HG02938 (cell line): ENCODE data around the gene EPB41L5.

Experiments
- ATAC-seq: cut with Tn5 transposase; IDR thresholded peaks from one replicate; pipeline ENCODE4 v1.9.1; 2021; ENCODE audit warnings: mild to moderate bottlenecking, moderate library complexity; ENCODE audit not compliant: unreplicated experiment

Gene EPB41L5

DNA sequence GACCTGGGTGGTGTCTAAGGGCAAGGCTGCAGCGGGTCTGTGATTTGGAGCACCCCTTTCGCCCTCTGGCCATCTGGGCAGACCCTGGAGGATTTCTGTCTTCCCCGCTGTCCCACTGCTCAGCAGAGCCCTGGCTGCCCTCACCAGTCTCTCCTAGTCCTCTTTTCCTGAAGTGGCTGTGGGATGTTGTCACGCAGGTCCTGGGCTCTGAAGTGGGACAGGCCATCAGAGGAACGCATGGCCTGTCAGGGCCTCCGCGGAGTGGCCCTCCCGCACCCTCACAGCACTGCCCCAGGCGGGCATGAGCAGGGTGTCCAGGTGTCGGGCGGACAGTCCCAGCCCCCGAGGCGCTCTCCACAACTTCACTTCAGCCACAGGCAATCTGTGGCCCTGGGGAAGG is 211.4 kb downstream of the EPB41L5 start:
- ATAC-seq: no peak

DNA sequence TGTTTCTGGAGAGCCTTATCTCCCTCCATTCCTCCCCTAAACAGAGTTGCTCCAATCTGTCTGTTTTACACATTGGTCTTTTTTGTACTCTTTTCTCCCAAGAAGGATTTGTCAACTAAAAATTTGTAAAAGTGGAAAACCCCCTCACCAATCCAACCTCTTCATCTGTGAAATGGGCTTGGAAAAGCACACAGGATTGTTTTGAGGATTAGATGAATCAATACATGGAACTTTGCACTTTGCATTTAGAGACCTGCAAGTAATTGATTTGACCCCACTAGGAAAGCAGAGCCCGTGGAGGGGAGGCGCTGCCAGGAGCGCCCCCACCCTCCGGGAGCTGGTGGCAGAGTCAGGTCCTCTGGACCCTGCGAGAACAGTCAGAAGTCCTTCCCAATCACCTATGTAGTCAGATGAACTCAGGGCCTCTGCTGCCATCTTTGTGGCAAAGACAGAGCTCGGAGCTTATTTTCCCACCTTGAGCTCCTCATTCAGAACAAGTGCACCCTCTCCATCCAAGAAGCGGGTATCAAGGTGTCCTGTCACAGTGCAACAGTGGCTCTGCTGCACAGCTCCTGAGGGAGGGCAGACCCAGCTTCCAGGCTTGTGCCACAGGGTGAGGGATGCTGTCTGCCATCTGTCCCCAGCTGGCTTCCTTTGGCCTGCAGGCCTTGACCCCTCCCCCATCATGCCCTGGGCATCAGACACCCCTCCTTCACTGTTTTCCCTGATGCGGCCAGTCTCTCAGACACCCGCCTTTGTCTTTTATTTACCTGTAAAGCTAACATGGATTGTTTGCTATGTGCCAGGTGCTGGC is 212.1 kb downstream of the EPB41L5 start:
- ATAC-seq: no peak

DNA sequence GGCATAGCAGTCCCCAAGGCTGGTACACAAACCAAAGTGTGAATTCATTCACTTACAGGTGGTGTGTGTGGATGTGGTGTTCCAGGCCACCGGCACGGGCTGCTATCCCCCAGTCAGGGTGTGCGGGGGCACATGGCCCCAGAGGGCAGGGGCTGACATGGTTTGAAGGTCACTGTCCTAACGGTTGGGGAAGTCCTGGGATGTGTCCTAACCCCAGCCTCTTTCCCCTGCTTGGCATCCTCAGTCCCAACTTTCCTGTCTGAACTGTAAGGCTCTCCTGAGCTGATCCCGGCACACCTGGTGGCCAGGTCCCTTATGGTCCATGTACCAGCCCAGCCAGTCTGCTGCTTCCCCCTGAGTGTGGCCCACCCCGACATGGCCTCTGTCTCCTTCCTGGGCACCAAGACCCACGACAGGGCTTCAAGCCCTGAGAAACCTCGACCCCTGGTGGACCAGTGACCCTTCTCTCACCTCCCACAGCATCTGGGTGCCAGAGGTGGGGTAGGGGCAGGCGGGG is 212.7 kb downstream of the EPB41L5 start:
- no peak for ATAC-seq

DNA sequence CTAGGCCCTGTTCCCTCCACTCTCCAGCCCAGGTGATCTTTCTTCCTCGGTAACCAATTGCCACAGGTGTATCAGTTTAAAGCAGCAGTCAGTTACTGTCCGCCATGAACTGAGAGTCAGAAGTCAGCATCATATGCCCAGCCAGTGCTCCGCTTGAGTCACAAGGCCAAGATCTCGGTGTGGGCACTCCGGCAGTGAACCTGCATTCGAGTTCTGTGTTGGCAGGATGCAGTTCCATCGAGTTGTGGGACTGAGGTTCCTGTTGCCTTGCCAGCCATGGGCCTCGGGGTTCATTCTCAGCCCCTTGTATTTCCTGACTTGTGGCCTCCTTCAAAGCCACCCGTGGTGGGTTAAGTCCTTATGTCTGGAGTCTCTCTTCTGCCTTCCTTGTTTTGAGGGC is 213.4 kb downstream of the EPB41L5 start:
- ATAC-seq: no peak

DNA sequence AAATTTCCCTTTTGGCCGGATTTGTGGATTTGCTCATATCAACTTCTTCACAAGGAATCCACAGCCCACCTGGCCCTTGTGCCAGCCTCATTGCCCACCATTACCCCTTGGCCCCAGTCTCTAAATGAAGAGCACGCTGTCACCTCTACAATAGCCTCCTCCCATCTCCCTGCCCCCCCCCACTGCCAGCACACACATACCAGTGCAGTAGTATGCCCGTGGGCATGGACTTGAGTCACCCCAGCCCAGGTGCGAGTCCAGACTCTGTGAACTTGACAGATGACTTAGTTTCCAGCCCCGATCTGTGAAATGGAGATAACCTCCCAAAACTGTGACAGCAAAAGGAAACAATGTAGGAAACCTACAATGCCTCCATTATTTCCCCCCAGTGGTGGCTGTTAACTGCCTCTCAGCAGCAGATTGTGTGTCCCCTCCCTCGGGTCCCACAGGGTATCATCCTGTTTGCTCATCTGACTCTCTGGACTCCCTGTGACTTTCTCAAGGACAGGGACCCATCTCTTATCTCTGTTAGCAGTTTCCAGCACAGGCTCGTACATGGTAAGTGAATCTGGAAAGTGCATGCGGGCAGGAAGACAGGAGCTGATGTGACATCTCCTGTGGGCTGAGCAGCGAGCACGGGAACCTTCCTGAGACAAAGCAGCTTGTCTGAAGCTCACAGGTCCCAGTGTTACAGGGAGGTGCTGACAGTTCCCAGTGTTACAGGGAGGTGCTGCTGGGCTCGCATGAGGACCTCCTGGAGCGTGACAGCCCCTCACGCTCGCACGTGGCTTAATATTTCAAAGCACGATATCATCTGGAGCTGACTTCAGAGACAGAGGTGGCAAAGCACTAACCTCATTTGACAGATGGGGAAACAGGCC is 214.5 kb downstream of the EPB41L5 start:
- ATAC-seq: no peak

- ATAC-seq: no peak
Observed at GRCh38 chr2:120228503-120228902, 215.6 kb downstream of the EPB41L5 start.
